Cerebellar nuclear complex (tissue), 1 donor: Measurements from ENCODE around the gene GAB2.
"Not testable (repeated sequence)": the region's sequence is repeated elsewhere in the genome, so short reads cannot be mapped to it uniquely, and the experiment has no call there.

Experiments used
- DNase-seq, 2 experiments: peaks; one replicate each; lab custom pipeline; 2025; lab: John Stamatoyannopoulos, UW

The GAB2 gene

GRCh38 chr11:78313181-78313795 is 104.3 kb downstream of the GAB2 start:
- DNase-seq = no peak

GRCh38 chr11:78312712-78313111 is 104.9 kb downstream of the GAB2 start:
- DNase-seq = no peak

- no peak for DNase-seq
Observed at GRCh38 chr11:78311702-78312371, 105.8 kb downstream of the GAB2 start.

- DNase-seq = no peak
Observed at GRCh38 chr11:78310500-78310909, 107.1 kb downstream of the GAB2 start.

GRCh38 chr11:78304201-78304600 is 113.4 kb downstream of the GAB2 start:
- no peak for DNase-seq

GRCh38 chr11:78300108-78300839 is 117.3 kb downstream of the GAB2 start:
- DNase-seq = no peak

- no peak for DNase-seq
Observed at GRCh38 chr11:78299000-78299710, 118.5 kb downstream of the GAB2 start.

- DNase-seq = no peak
Observed at GRCh38 chr11:78298291-78298771, 119.3 kb downstream of the GAB2 start.

GRCh38 chr11:78295991-78296930 is 121.4 kb downstream of the GAB2 start:
- no peak for DNase-seq

GRCh38 chr11:78295347-78295746 is 122.3 kb downstream of the GAB2 start:
- DNase-seq = no peak

GRCh38 chr11:78294100-78294499 is 123.5 kb downstream of the GAB2 start:
- not testable (repeated sequence) for DNase-seq

- DNase-seq = no peak
Observed at GRCh38 chr11:78293536-78293935, 124.1 kb downstream of the GAB2 start.

GRCh38 chr11:78292109-78292803 is 125.4 kb downstream of the GAB2 start:
- no peak for DNase-seq

GRCh38 chr11:78291503-78292108 is 126.0 kb downstream of the GAB2 start:
- no peak for DNase-seq

- no peak for DNase-seq
Observed at GRCh38 chr11:78290293-78291176, 127.1 kb downstream of the GAB2 start.

GRCh38 chr11:78289552-78290292 is 127.9 kb downstream of the GAB2 start:
- no peak for DNase-seq

GRCh38 chr11:78284260-78284659 is 133.4 kb downstream of the GAB2 start:
- DNase-seq = no peak

GRCh38 chr11:78282821-78283220 is 134.8 kb downstream of the GAB2 start:
- no peak for DNase-seq
